Fibroblast of lung (primary cell): ENCODE results near the gene LRP5. TPM values are rescaled to one million over a fixed set of nuclear protein-coding genes. Genes with fewer than 3 reads are reported as not detected.
A peak's percentile ranks its signal among the peaks of the same experiment; 100 is the strongest.
"Not testable (repeated sequence)": the region's sequence is repeated elsewhere in the genome, so short reads cannot be mapped to it uniquely, and the experiment has no call there.

ENCODE experiments used
- DNase-seq, 2 donors: peaks; one replicate each; pipeline versions ENCODE4 v3.0.0 to v3.0.0-alpha.2; 2010; ENCODE audit warnings: low read depth in 2 of 2
- H2AFZ ChIP-seq: 2 replicates; pipeline ENCODE4 v1.5.1; 2012; ENCODE audit warnings: low read length, control low read depth, inconsistent platforms
- H3K27ac ChIP-seq: 2 replicates; pipeline ENCODE4 v1.5.1; 2011; ENCODE audit warnings: low read length, control low read depth; ENCODE audit not compliant: insufficient read depth
- H3K27me3 ChIP-seq: 2 replicates; pipeline ENCODE4 v1.5.1; 2011; ENCODE audit warnings: mild to moderate bottlenecking, low read length; ENCODE audit not compliant: control insufficient read depth, insufficient read depth
- H3K36me3 ChIP-seq: 2 replicates; pipeline ENCODE4 v1.5.1; 2011; ENCODE audit warnings: low read length; ENCODE audit not compliant: control insufficient read depth, insufficient read depth
- H3K4me1 ChIP-seq: 2 replicates; pipeline ENCODE4 v1.5.1; 2011; ENCODE audit warnings: low read length; ENCODE audit not compliant: control insufficient read depth, insufficient read depth; ENCODE audit errors: extremely low read depth
- H3K4me2 ChIP-seq: 2 replicates; pipeline ENCODE4 v1.5.1; 2011; ENCODE audit warnings: low read length, control low read depth; ENCODE audit not compliant: insufficient read depth; ENCODE audit errors: extremely low read depth
- H3K4me3 ChIP-seq, 4 experiments: fragments of 200-600 bp in 1 of 4; sonication (generic) in 1 of 4; replicated peaks in 1 of 4; 2 replicates each; pipeline ENCODE4 v1.5.1; 2011 to 2016; ENCODE audit warnings: low read length in 4 of 4, low read depth in 3 of 4, mild to moderate bottlenecking in 3 of 4, control low read depth in 2 of 4, inconsistent platforms in 1 of 4, mixed read lengths in 1 of 4; ENCODE audit not compliant: insufficient read depth in 1 of 4; ENCODE audit errors: control extremely low read depth in 1 of 4
- H3K79me2 ChIP-seq: 2 replicates; pipeline ENCODE4 v1.5.1; 2012; ENCODE audit warnings: mild to moderate bottlenecking, low read length, inconsistent platforms; ENCODE audit not compliant: control insufficient read depth, insufficient read depth
- H3K9ac ChIP-seq: 2 replicates; pipeline ENCODE4 v1.5.1; 2011; ENCODE audit warnings: mild to moderate bottlenecking, low read length, control low read depth; ENCODE audit not compliant: insufficient read depth
- H3K9me3 ChIP-seq: 2 replicates; pipeline ENCODE4 v1.5.1; 2012; ENCODE audit warnings: low read depth, low read length; ENCODE audit not compliant: control insufficient read depth, insufficient read depth
- H4K20me1 ChIP-seq: 2 replicates; pipeline ENCODE4 v1.5.1; 2011; ENCODE audit warnings: low read length; ENCODE audit not compliant: control insufficient read depth, insufficient read depth; ENCODE audit errors: extremely low read depth
- CTCF ChIP-seq, 2 donors: IDR thresholded peaks in 1 of 2; conservative IDR thresholded peaks in 1 of 2; 1 replicate in 1 of 2; 2 replicates in 1 of 2; pipeline ENCODE4 v1.5.1; 2011 to 2012; ENCODE audit warnings: low read length in 2 of 2, control low read depth in 1 of 2, inconsistent platforms in 1 of 2, low read depth in 1 of 2, mild to moderate bottlenecking in 1 of 2
- EZH2 ChIP-seq: IDR thresholded peaks from 2 replicates; pipeline ENCODE4 v1.5.1; 2012; ENCODE audit warnings: low read length, control low read depth, mild to moderate bottlenecking; ENCODE audit errors: missing control alignments
- polyA plus RNA-seq, 2 donors: library from polyadenylated mRNA; depleted of rRNA in 1 of 2; stranded (reverse) in 1 of 2; unstranded in 1 of 2; fragments of >200 nt; gene quantifications; 2 replicates each; pipeline ENCODE4 v1.2.1, GENCODE V29; 2011 to 2012; ENCODE audit warnings: missing spikeins in 1 of 2
- total RNA-seq: library from RNA; depleted of rRNA; stranded (reverse); fragments of >200 nt; gene quantifications from 2 replicates; pipeline ENCODE4 v1.2.1, GENCODE V29; 2014

The LRP5 gene
- total and polyA plus RNA-seq, 2 donors (not counting 1 experiment from before 2014, with no cell fraction given), result 3.8 to 22.0 TPM

- H3K27me3 ChIP-seq, result no peaks in the 10 kb centered on the region
- no peak overlapping the region for H3K4me2 ChIP-seq
- H3K4me1 ChIP-seq, result no peaks in the 10 kb centered on the region
- no peak overlapping the region for H3K9ac ChIP-seq
- TF ChIP-seq CTCF (conservative IDR thresholded peaks at IDR 0.05 in 1 of 2, IDR thresholded peaks at IDR 0.05 in 1 of 2; ENCODE audit: low read depth in 1 of 2, low read length in 2 of 2), result no peak
- TF ChIP-seq EZH2, result no peak
- no peak overlapping the region for H3K27ac ChIP-seq
- H2AFZ ChIP-seq, result no peak overlapping the region
- no peaks in the 10 kb centered on the region for H3K79me2 ChIP-seq
- no peaks in the 10 kb centered on the region for H3K36me3 ChIP-seq
- H3K9me3 ChIP-seq, result no peaks in the 10 kb centered on the region
- H4K20me1 ChIP-seq, result no peaks in the 10 kb centered on the region
- no peak overlapping the region for H3K4me3 ChIP-seq
- DNase-seq, result no peak
These were observed 133.2 kb downstream of the LRP5 start for GRCh38 chr11:68445531-68446035.

- no peak overlapping the region for H3K9ac ChIP-seq
- DNase-seq, result no peak
- no peaks in the 10 kb centered on the region for H3K79me2 ChIP-seq
- no peak overlapping the region for H3K27ac ChIP-seq
- no peaks in the 10 kb centered on the region for H3K27me3 ChIP-seq
- no peaks in the 10 kb centered on the region for H3K4me1 ChIP-seq
- H3K36me3 ChIP-seq, result no peaks in the 10 kb centered on the region
- no peak for TF ChIP-seq EZH2
- no peak for TF ChIP-seq CTCF (conservative IDR thresholded peaks at IDR 0.05 in 1 of 2, IDR thresholded peaks at IDR 0.05 in 1 of 2; ENCODE audit: low read depth in 1 of 2, low read length in 2 of 2)
- no peak overlapping the region for H3K4me3 ChIP-seq
- no peaks in the 10 kb centered on the region for H4K20me1 ChIP-seq
- no peak overlapping the region for H2AFZ ChIP-seq
- no peak overlapping the region for H3K4me2 ChIP-seq
- no peaks in the 10 kb centered on the region for H3K9me3 ChIP-seq
These were observed 133.8 kb downstream of the LRP5 start for GRCh38 chr11:68446046-68446725.

GRCh38 chr11:68447015-68447801 is 134.8 kb downstream of the LRP5 start:
- no peaks in the 10 kb centered on the region for H3K4me1 ChIP-seq
- H2AFZ ChIP-seq, result peak overlapping the region; percentile 30
- H3K79me2 ChIP-seq, result no peaks in the 10 kb centered on the region
- H3K9me3 ChIP-seq, result no peaks in the 10 kb centered on the region
- DNase-seq, result peak; percentile 36 to 62
- H4K20me1 ChIP-seq, result no peaks in the 10 kb centered on the region
- H3K36me3 ChIP-seq, result no peaks in the 10 kb centered on the region
- TF ChIP-seq EZH2 (no peak), CTCF (conservative IDR thresholded peaks at IDR 0.05 in 1 of 2, IDR thresholded peaks at IDR 0.05 in 1 of 2; ENCODE audit: low read depth in 1 of 2, low read length in 2 of 2) (peak; percentile 72 to 84)
- no peak overlapping the region for H3K9ac ChIP-seq
- H3K27ac ChIP-seq, result no peak overlapping the region
- H3K27me3 ChIP-seq, result no peaks in the 10 kb centered on the region
- no peak overlapping the region for H3K4me2 ChIP-seq
- H3K4me3 ChIP-seq, result no peak overlapping the region

- DNase-seq, H3K4me3 ChIP-seq, H4K20me1 ChIP-seq, H3K9ac ChIP-seq, H3K4me1 ChIP-seq, H3K36me3 ChIP-seq, H3K27me3 ChIP-seq, H3K4me2 ChIP-seq, H2AFZ ChIP-seq, H3K9me3 ChIP-seq, H3K27ac ChIP-seq, H3K79me2 ChIP-seq: not testable (repeated sequence)
These were observed 135.5 kb downstream of the LRP5 start for GRCh38 chr11:68447914-68448313.
